ENCODE results near the gene STK24. TPM values are rescaled to one million over a fixed set of nuclear protein-coding genes. Genes with fewer than 3 reads are reported as not detected.

The STK24 gene
- total RNA-seq, 4 donors from 2014 or later, result 100 to 133 (median 124) TPM

DNA sequence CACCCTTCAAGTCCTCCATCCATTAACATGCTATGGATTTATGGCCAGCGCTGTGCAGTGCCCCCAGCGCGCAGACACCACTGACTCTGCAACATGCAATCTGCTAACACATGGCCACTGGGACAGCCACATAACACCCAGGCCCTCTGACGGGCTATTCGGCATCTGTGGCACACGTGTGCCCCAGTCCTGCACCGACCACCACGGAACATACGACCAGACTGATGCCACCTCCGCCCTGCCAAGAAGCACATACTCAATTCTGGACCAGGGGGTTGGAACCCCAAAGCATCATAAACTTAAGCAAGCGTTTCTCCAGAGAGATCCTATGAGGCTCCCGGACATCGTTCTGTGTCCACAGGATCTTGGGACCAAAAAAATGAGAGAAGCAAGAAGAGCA, 9.8 kb downstream of the STK24 start:
- TF ChIP-seq, protein P1, sequence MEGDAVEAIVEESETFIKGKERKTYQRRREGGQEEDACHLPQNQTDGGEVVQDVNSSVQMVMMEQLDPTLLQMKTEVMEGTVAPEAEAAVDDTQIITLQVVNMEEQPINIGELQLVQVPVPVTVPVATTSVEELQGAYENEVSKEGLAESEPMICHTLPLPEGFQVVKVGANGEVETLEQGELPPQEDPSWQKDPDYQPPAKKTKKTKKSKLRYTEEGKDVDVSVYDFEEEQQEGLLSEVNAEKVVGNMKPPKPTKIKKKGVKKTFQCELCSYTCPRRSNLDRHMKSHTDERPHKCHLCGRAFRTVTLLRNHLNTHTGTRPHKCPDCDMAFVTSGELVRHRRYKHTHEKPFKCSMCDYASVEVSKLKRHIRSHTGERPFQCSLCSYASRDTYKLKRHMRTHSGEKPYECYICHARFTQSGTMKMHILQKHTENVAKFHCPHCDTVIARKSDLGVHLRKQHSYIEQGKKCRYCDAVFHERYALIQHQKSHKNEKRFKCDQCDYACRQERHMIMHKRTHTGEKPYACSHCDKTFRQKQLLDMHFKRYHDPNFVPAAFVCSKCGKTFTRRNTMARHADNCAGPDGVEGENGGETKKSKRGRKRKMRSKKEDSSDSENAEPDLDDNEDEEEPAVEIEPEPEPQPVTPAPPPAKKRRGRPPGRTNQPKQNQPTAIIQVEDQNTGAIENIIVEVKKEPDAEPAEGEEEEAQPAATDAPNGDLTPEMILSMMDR (IDR thresholded peaks at IDR 0.05; ENCODE audit: low read depth), result no peak

DNA sequence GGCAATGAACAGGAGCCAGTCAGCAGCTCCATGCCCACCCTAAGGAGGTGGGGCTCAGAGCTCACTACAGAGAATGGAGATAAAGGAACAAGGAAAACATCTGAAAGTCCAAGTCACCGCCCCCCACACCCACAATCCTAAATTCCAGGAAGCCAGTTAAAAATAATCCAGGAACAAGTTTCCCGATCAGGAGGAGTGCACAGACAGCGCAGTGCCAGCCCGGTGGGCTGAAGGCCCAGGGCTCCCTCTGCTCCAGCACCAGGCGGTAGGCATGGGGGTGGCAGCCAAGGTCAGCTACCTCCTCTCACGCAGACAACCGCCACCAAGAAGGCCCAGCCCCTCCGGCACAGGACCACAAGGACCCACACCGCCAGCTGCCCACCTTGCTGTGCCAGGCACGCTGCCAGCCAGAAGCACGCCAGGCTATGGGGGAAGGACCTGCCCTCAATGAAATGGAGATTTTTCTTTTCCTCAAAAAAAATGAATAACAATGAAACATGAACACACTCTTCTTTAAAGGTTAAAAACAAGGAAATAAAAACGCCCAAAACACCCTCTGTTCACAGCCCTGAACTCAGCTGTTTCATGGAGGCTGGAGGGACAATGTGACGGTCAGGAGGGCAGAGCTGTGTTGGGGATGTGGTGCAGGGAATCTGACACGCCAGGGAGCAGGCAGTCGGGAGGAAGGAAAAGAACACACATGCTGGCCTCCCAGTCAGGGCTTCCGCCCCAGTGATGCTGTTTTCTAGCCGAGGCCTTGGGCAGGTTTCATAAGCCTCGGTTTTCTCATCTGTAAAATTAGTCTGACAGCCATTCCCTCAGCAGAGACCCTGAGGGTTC, 11.0 kb downstream of the STK24 start:
- TF ChIP-seq, protein P1 (IDR thresholded peaks at IDR 0.05; ENCODE audit: low read depth), result no peak

DNA sequence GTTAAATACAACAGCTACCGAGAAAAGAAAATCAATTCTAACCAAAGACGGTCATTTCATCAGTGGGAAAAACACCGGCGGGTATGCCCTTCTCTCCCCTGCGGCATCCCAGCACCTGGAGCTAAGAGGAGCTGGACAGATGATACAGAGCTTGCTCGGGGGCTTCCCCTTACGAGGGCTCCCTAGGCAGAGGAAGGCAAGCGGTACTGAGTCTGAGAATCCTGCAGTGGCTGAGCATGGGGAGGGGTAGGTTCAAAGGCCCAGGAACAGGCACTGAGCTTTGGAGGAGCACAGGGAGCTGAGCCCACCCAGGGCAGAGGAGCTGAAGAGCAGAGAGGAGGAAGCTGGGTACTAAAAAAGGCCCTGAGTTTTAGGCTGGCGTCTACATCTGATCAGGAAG, 12.7 kb downstream of the STK24 start:
- TF ChIP-seq, protein P1 (IDR thresholded peaks at IDR 0.05; ENCODE audit: low read depth), result no peak

DNA sequence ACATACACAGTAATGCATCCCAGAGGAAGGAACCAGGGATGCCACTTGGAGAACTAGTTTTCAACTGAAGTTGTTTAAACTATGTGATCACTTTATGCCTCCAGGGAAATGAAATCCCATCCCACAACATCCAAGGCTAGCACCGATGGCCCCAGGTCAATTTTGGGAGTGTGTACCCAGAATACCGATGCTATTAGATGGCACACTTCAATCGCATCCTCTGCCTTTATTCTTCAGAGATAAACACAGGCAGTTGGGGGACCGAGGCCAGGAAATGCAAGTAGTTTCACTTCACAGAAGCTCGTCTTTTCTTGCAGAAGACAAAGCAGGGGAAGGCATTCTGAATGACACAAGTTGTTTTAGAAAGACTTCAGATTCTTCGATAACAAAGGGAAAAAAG, 13.8 kb downstream of the STK24 start:
- TF ChIP-seq, protein P1 (IDR thresholded peaks at IDR 0.05; ENCODE audit: low read depth), result no peak

DNA sequence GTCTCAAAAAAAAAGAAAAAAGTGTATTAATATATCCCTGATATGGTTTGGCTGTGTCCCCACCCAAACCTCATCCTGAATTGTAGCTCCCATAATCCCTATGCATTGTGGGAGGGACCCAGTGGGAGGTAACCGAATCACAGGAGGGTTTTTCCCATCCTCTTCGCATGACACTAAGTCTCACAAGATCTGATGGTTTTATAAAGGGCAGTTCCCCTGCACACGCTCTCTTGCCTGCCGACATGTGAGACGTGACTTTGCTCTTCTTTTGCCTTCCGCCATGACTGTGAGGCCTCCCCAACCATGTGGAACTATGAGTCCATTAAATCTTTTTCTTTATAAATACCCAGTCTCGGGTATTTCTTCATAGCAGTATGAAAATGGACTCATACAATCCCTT, 17.7 kb downstream of the STK24 start:
- TF ChIP-seq, protein P1 (IDR thresholded peaks at IDR 0.05; ENCODE audit: low read depth), result no peak

DNA sequence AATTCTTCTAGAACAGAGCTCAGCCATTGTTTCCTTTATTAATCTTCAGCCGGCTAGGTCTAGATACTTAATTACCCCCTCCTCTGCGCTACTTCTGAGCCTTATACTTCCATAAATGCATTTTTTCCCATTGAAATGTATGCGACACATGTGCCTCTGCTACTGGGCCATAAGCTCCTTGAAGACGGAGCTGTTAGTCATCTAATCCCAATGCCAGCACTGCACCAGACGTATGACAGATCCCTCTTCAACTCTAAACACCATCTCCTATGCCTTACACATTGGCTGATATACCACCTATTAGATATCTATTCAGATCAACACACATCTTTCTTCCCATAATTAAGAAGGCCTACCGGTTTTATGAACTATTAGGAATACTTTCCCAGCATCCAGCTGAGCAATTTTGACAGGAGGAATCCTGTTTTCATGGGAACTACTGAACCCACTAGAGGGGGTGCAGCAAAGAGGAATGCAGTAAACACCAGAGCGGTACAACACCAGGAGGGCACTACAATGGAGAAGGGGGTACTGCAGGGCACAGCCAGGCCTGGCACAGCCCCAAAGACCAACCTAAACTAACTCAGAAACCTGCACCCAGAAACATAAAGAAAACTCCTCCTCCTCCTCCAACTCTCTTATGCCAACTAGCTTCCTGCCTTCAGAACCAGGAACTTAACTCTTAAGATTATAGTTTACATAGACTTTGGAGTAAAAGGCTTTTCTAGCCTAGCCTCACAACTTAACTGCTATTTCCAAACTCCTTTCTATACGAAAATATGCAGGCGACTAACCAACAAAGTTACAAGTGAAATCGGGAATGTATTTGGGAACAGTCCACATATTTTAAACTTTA, 18.7 kb downstream of the STK24 start:
- TF ChIP-seq, protein P1 (IDR thresholded peaks at IDR 0.05; ENCODE audit: low read depth), result no peak

Measured in subcutaneous adipose tissue (tissue), 4 donors.